HG02798 (cell line): ENCODE measurements around the gene CARM1.
"Not testable (repeated sequence)": the region's sequence is repeated elsewhere in the genome, so short reads cannot be mapped to it uniquely, and the experiment has no call there.

Experiments
- ATAC-seq: cut with Tn5 transposase; IDR thresholded peaks from one replicate; pipeline ENCODE4 v1.9.1; 2021; ENCODE audit warnings: mild to moderate bottlenecking; ENCODE audit not compliant: unreplicated experiment, poor library complexity

Gene CARM1

GRCh38 chr19:10842788-10843187 is 28.6 kb upstream of the CARM1 start:
- ATAC-seq, result no peak

- no peak for ATAC-seq
These were observed 24.7 kb upstream of the CARM1 start for GRCh38 chr19:10846500-10847202.

- no peak for ATAC-seq
These were observed 23.0 kb upstream of the CARM1 start, which contains the start of gene C19orf38 for GRCh38 chr19:10848230-10848856. C19orf38 (plus strand) TSS chr19:10848415; CDS start chr19:10848509, 94 bp downstream.

GRCh38 chr19:10850631-10851030 is 20.7 kb upstream of the CARM1 start:
- ATAC-seq, result no peak

- ATAC-seq, result no peak
These were observed 19.1 kb upstream of the CARM1 start for GRCh38 chr19:10852098-10852800.

GRCh38 chr19:10852941-10853340 is 18.4 kb upstream of the CARM1 start:
- ATAC-seq, result no peak

- ATAC-seq, result no peak
These were observed 16.8 kb upstream of the CARM1 start for GRCh38 chr19:10854350-10855089.

GRCh38 chr19:10855879-10856522 is 15.4 kb upstream of the CARM1 start:
- no peak for ATAC-seq

GRCh38 chr19:10856899-10857298 is 14.5 kb upstream of the CARM1 start:
- ATAC-seq, result not testable (repeated sequence)

- ATAC-seq, result no peak
These were observed 13.0 kb upstream of the CARM1 start for GRCh38 chr19:10858204-10858828.

- ATAC-seq, result no peak
These were observed 10.2 kb upstream of the CARM1 start for GRCh38 chr19:10861103-10861651.

GRCh38 chr19:10862561-10863106 is 8.7 kb upstream of the CARM1 start:
- ATAC-seq, result no peak

- ATAC-seq, result no peak
These were observed 8.1 kb upstream of the CARM1 start for GRCh38 chr19:10863107-10863717.

GRCh38 chr19:10864538-10864899 is 6.8 kb upstream of the CARM1 start:
- ATAC-seq, result peak; percentile 48

- no peak for ATAC-seq
These were observed 4.9 kb upstream of the CARM1 start for GRCh38 chr19:10866495-10866894.

- no peak for ATAC-seq
These were observed 2.3 kb upstream of the CARM1 start for GRCh38 chr19:10868872-10869547.

- not testable (repeated sequence) for ATAC-seq
These were observed 1.5 kb upstream of the CARM1 start for GRCh38 chr19:10869872-10870311.

- no peak for ATAC-seq
These were observed 825 bp upstream of the CARM1 start for GRCh38 chr19:10870501-10870954.
